ENCODE data around the gene YWHAG. TPM values are rescaled to one million over a fixed set of nuclear protein-coding genes. Genes with fewer than 3 reads are reported as not detected.
A peak's percentile ranks its signal among the peaks of the same experiment; 100 is the strongest.

YWHAG gene
- total and polyA plus RNA-seq, 9 of the 15 experiments (the other 6 are each of a cell fraction or from before 2014, with no cell fraction given) = 30.4 to 246 (median 94.5) TPM

DNA sequence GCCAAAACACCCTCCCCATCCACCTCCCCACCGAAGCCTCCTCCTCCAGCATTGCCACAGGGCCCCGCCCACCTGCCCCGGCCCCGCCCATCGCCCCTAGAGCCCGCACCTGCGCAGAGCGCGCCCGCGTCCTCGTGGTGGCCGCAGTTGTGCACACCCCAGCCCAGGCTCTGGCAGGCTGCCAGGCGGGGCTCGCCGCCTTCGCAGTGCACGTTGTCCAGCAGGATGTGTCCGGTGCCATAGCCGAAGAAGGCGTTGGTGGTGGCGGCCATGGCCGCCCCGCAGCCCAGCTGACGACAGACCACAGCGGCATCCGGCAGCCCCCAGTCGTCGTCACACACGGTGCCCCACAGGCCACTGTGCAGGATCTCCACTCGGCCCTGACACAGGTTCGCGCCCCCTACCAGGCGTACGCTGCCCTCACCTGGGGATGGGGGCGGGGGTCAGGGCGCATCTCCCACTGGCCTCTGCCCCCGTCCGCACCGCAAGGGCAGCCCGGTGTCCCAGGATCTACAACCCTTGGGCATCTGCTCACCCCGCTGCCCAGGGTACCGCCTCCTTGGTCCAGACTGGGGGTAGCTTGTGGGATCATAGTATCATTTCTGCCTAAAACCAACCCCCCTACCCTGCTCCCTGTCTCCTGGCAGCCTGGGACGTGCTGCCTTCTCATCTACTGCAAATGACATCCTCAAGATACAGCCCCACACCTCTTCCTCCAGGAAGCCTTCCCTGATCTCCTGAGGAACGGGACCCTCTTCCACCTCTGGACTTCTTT is 38.8 kb upstream of the YWHAG start (continued):
- TF ChIP-seq, protein P1, sequence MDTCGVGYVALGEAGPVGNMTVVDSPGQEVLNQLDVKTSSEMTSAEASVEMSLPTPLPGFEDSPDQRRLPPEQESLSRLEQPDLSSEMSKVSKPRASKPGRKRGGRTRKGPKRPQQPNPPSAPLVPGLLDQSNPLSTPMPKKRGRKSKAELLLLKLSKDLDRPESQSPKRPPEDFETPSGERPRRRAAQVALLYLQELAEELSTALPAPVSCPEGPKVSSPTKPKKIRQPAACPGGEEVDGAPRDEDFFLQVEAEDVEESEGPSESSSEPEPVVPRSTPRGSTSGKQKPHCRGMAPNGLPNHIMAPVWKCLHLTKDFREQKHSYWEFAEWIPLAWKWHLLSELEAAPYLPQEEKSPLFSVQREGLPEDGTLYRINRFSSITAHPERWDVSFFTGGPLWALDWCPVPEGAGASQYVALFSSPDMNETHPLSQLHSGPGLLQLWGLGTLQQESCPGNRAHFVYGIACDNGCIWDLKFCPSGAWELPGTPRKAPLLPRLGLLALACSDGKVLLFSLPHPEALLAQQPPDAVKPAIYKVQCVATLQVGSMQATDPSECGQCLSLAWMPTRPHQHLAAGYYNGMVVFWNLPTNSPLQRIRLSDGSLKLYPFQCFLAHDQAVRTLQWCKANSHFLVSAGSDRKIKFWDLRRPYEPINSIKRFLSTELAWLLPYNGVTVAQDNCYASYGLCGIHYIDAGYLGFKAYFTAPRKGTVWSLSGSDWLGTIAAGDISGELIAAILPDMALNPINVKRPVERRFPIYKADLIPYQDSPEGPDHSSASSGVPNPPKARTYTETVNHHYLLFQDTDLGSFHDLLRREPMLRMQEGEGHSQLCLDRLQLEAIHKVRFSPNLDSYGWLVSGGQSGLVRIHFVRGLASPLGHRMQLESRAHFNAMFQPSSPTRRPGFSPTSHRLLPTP (IDR thresholded peaks at IDR 0.05; ENCODE audit: borderline replicate concordance, extremely low read depth, insufficient read length) = peak; percentile 69
- TF ChIP-seq, protein P2, sequence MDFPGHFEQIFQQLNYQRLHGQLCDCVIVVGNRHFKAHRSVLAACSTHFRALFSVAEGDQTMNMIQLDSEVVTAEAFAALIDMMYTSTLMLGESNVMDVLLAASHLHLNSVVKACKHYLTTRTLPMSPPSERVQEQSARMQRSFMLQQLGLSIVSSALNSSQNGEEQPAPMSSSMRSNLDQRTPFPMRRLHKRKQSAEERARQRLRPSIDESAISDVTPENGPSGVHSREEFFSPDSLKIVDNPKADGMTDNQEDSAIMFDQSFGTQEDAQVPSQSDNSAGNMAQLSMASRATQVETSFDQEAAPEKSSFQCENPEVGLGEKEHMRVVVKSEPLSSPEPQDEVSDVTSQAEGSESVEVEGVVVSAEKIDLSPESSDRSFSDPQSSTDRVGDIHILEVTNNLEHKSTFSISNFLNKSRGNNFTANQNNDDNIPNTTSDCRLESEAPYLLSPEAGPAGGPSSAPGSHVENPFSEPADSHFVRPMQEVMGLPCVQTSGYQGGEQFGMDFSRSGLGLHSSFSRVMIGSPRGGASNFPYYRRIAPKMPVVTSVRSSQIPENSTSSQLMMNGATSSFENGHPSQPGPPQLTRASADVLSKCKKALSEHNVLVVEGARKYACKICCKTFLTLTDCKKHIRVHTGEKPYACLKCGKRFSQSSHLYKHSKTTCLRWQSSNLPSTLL (IDR thresholded peaks at IDR 0.05) = 0 out of 2 replicates have a peak, but pooled peaks have one; percentile 11
- no peak for TF ChIP-seq SMARCB1 (IDR thresholded peaks at IDR 0.05; ENCODE audit: insufficient read length, low read depth)
- peak; percentile 82 for TF ChIP-seq PTBP1 (IDR thresholded peaks at IDR 0.05; ENCODE audit: low read depth, low read length)
- TF ChIP-seq, protein P3, sequence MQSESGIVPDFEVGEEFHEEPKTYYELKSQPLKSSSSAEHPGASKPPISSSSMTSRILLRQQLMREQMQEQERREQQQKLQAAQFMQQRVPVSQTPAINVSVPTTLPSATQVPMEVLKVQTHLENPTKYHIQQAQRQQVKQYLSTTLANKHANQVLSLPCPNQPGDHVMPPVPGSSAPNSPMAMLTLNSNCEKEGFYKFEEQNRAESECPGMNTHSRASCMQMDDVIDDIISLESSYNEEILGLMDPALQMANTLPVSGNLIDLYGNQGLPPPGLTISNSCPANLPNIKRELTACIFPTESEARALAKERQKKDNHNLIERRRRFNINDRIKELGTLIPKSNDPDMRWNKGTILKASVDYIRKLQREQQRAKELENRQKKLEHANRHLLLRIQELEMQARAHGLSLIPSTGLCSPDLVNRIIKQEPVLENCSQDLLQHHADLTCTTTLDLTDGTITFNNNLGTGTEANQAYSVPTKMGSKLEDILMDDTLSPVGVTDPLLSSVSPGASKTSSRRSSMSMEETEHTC (IDR thresholded peaks at IDR 0.05) = peak; percentile 62
- TF ChIP-seq MYBL2 (IDR thresholded peaks at IDR 0.05; ENCODE audit: low read depth) = no peak
- no peak for TF ChIP-seq MYBL2 (CRISPR knock-in tag; IDR thresholded peaks at IDR 0.05; ENCODE audit: borderline replicate concordance)
- TF ChIP-seq ZSCAN29 (IDR thresholded peaks at IDR 0.05) = no peak
- TF ChIP-seq ZBTB7A (IDR thresholded peaks at IDR 0.05; ENCODE audit: borderline replicate concordance, control insufficient read depth, low read depth, low read length) = peak; percentile 53; the same call in 1 of the 2 replicates
- TF ChIP-seq NFE2L1 (tag; IDR thresholded peaks at IDR 0.05; ENCODE audit: borderline replicate concordance, low read depth) = no peak
- no peak for TF ChIP-seq ZBED1 (IDR thresholded peaks at IDR 0.05)
- TF ChIP-seq CCNT2 (IDR thresholded peaks at IDR 0.05; ENCODE audit: borderline replicate concordance, extremely low read depth, insufficient read length, low read depth, low read length) = peak; percentile 63
- no peak; the same call in 1 of the 2 replicates for TF ChIP-seq ZNF239 (CRISPR knock-in tag; IDR thresholded peaks at IDR 0.05)
- no peak for TF ChIP-seq NUFIP1 (IDR thresholded peaks at IDR 0.05; ENCODE audit: partially characterized antibody)
- TF ChIP-seq MAFF (IDR thresholded peaks at IDR 0.05; ENCODE audit: low read length) = no peak
- TF ChIP-seq, protein P4, sequence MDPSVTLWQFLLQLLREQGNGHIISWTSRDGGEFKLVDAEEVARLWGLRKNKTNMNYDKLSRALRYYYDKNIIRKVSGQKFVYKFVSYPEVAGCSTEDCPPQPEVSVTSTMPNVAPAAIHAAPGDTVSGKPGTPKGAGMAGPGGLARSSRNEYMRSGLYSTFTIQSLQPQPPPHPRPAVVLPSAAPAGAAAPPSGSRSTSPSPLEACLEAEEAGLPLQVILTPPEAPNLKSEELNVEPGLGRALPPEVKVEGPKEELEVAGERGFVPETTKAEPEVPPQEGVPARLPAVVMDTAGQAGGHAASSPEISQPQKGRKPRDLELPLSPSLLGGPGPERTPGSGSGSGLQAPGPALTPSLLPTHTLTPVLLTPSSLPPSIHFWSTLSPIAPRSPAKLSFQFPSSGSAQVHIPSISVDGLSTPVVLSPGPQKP (CRISPR knock-in tag; IDR thresholded peaks at IDR 0.05) = no peak
- TF ChIP-seq, protein P5, sequence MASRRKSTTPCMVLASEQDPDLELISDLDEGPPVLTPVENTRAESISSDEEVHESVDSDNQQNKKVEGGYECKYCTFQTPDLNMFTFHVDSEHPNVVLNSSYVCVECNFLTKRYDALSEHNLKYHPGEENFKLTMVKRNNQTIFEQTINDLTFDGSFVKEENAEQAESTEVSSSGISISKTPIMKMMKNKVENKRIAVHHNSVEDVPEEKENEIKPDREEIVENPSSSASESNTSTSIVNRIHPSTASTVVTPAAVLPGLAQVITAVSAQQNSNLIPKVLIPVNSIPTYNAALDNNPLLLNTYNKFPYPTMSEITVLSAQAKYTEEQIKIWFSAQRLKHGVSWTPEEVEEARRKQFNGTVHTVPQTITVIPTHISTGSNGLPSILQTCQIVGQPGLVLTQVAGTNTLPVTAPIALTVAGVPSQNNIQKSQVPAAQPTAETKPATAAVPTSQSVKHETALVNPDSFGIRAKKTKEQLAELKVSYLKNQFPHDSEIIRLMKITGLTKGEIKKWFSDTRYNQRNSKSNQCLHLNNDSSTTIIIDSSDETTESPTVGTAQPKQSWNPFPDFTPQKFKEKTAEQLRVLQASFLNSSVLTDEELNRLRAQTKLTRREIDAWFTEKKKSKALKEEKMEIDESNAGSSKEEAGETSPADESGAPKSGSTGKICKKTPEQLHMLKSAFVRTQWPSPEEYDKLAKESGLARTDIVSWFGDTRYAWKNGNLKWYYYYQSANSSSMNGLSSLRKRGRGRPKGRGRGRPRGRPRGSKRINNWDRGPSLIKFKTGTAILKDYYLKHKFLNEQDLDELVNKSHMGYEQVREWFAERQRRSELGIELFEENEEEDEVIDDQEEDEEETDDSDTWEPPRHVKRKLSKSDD (conservative IDR thresholded peaks at IDR 0.05; ENCODE audit: low read length) = no peak
